Measurements from ENCODE around the gene ACTL6B. TPM values are rescaled to one million over a fixed set of nuclear protein-coding genes. Genes with fewer than 3 reads are reported as not detected.

Gene ACTL6B
- total and polyA plus RNA-seq, 4 donors = not detected

- Histone ChIP-seq H3K27ac (ENCODE audit: low read depth in 1 of 2, low read length in 2 of 2) (no peak overlapping the region), H3K36me3 (ENCODE audit: control insufficient read depth in 4 of 4, insufficient read depth in 3 of 4, low read depth in 1 of 4, low read length in 3 of 4) (peaks cover 2 to 18% (median 9%) of the 10 kb centered on the region in 4 donors), H3K27me3 (ENCODE audit: control insufficient read depth in 4 of 4, insufficient read depth in 4 of 4, low read length in 3 of 4) (no peaks in the 10 kb centered on the region), H3K4me1 (ENCODE audit: control insufficient read depth in 4 of 4, insufficient read depth in 4 of 4, low read length in 3 of 4) (peaks cover 0 to 27% (median 24%) of the 10 kb centered on the region in 4 donors), H3K4me3 (ENCODE audit: low read depth in 1 of 3, low read length in 3 of 3) (no peak overlapping the region), H3K9me3 (ENCODE audit: control insufficient read depth in 4 of 4, low read length in 3 of 4) (no peaks in the 10 kb centered on the region), H3K9ac (ENCODE audit: low read depth in 1 of 2, low read length in 2 of 2) (no peak overlapping the region)
- no peak for DNase-seq (ENCODE audit: low spot score)
- TF ChIP-seq JUND (IDR thresholded peaks at IDR 0.05) (no peak), GABPA (IDR thresholded peaks at IDR 0.05 in 1 of 2, conservative IDR thresholded peaks at IDR 0.05 in 1 of 2) (no peak), FOXA2 (IDR thresholded peaks at IDR 0.05) (no peak), NR2F2 (IDR thresholded peaks at IDR 0.05) (no peak), SP1 (IDR thresholded peaks at IDR 0.05) (no peak), FOXA1 (IDR thresholded peaks at IDR 0.05) (no peak), EGR1 (IDR thresholded peaks at IDR 0.05; ENCODE audit: low read depth in 2 of 2) (no peak), ATF3 (IDR thresholded peaks at IDR 0.05) (no peak), TAF1 (conservative IDR thresholded peaks at IDR 0.05) (no peak), YY1 (IDR thresholded peaks at IDR 0.05) (no peak), HNF4G (IDR thresholded peaks at IDR 0.05) (no peak)
- TF ChIP-seq, protein P1, sequence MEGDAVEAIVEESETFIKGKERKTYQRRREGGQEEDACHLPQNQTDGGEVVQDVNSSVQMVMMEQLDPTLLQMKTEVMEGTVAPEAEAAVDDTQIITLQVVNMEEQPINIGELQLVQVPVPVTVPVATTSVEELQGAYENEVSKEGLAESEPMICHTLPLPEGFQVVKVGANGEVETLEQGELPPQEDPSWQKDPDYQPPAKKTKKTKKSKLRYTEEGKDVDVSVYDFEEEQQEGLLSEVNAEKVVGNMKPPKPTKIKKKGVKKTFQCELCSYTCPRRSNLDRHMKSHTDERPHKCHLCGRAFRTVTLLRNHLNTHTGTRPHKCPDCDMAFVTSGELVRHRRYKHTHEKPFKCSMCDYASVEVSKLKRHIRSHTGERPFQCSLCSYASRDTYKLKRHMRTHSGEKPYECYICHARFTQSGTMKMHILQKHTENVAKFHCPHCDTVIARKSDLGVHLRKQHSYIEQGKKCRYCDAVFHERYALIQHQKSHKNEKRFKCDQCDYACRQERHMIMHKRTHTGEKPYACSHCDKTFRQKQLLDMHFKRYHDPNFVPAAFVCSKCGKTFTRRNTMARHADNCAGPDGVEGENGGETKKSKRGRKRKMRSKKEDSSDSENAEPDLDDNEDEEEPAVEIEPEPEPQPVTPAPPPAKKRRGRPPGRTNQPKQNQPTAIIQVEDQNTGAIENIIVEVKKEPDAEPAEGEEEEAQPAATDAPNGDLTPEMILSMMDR (IDR thresholded peaks at IDR 0.05; ENCODE audit: low read depth, low read length, missing input control) = no peak
- WGBS = 96% methylated on average over 23 of the region's 23 CpGs
Observed at GRCh38 chr7:100620804-100621203, 35.4 kb downstream of the ACTL6B start.

- no peak overlapping the region for H3K4me3 ChIP-seq (ENCODE audit: low read depth in 1 of 3, low read length in 3 of 3)
- peaks cover 2 to 13% (median 8%) of the 10 kb centered on the region in 4 donors for H3K36me3 ChIP-seq (ENCODE audit: control insufficient read depth in 4 of 4, insufficient read depth in 3 of 4, low read depth in 1 of 4, low read length in 3 of 4)
- H3K27ac ChIP-seq (ENCODE audit: low read depth in 1 of 2, low read length in 2 of 2) = no peak overlapping the region
- no peak for TF ChIP-seq FOXA2 (IDR thresholded peaks at IDR 0.05)
- TF ChIP-seq ATF3 (IDR thresholded peaks at IDR 0.05) = no peak
- no peak for DNase-seq (ENCODE audit: low spot score)
- H3K9ac ChIP-seq (ENCODE audit: low read depth in 1 of 2, low read length in 2 of 2) = no peak overlapping the region
- H3K9me3 ChIP-seq (ENCODE audit: control insufficient read depth in 4 of 4, low read length in 3 of 4) = no peaks in the 10 kb centered on the region
- WGBS = 95% methylated on average over 6 of the region's 6 CpGs
- no peaks in the 10 kb centered on the region for H3K27me3 ChIP-seq (ENCODE audit: control insufficient read depth in 4 of 4, insufficient read depth in 4 of 4, low read length in 3 of 4)
- H3K4me1 ChIP-seq (ENCODE audit: control insufficient read depth in 4 of 4, insufficient read depth in 4 of 4, low read length in 3 of 4) = peaks cover 0 to 24% (median 23%) of the 10 kb centered on the region in 4 donors
Observed at GRCh38 chr7:100620239-100620638, 36.0 kb downstream of the ACTL6B start.

- 94% methylated on average over 6 of the region's 6 CpGs for WGBS
- Histone ChIP-seq H3K4me3 (ENCODE audit: low read depth in 1 of 3, low read length in 3 of 3) (no peak overlapping the region), H3K4me1 (ENCODE audit: control insufficient read depth in 4 of 4, insufficient read depth in 4 of 4, low read length in 3 of 4) (peaks cover 3 to 19% (median 14%) of the 10 kb centered on the region in 4 donors), H3K9me3 (ENCODE audit: control insufficient read depth in 4 of 4, low read length in 3 of 4) (no peaks in the 10 kb centered on the region), H3K27me3 (ENCODE audit: control insufficient read depth in 4 of 4, insufficient read depth in 4 of 4, low read length in 3 of 4) (no peaks in the 10 kb centered on the region), H3K36me3 (ENCODE audit: control insufficient read depth in 4 of 4, insufficient read depth in 3 of 4, low read depth in 1 of 4, low read length in 3 of 4) (no peaks in the 10 kb centered on the region), H3K27ac (ENCODE audit: low read depth in 1 of 2, low read length in 2 of 2) (no peak overlapping the region), H3K9ac (ENCODE audit: low read depth in 1 of 2, low read length in 2 of 2) (no peak overlapping the region)
- no peak for DNase-seq (ENCODE audit: low spot score)
- TF ChIP-seq NR2F2 (IDR thresholded peaks at IDR 0.05) (no peak), HNF4G (IDR thresholded peaks at IDR 0.05) (no peak), JUND (IDR thresholded peaks at IDR 0.05) (no peak)
Observed at GRCh38 chr7:100614308-100614861, 41.9 kb downstream of the ACTL6B start.

Data from liver (tissue), 9 donors.